ENCODE results near the gene WDFY2. TPM values are rescaled to one million over a fixed set of nuclear protein-coding genes. Genes with fewer than 3 reads are reported as not detected.
"Not testable (repeated sequence)": the region's sequence is repeated elsewhere in the genome, so short reads cannot be mapped to it uniquely, and the experiment has no call there.

Gene WDFY2
- total RNA-seq, 4 donors from 2014 or later = 7.7 to 23.3 (median 18.2) TPM

DNA sequence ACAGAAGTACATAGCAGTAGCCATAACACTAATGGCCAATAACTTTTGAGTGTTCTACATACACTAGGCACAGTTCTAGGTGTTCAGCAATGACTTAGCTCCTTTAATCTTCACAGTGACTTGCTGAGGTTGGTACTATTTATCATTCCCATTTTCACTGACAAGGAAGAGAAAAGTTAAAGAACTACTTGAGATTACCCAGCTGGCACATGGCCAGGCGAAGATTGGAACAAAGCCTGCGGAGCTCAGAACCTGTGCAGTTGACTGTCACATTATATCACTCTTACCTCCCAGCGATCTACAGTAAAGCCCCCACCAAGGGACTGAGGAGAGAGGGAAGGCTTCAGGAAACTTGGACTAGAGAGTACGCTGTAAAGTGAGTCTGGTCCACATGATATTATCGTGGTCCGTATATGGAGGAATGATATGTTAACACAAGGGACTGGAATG, 42.4 kb upstream of the WDFY2 start:
- WGBS, 2 donors = 48 to 59% methylated on average over 6 of the region's 6 CpGs
- no peak overlapping the region for H3K4me3 ChIP-seq
- H3K36me3 ChIP-seq = no peaks in the 10 kb centered on the region
- TF ChIP-seq POLR2A (IDR thresholded peaks at IDR 0.05) = no peak
- TF ChIP-seq, protein P1, sequence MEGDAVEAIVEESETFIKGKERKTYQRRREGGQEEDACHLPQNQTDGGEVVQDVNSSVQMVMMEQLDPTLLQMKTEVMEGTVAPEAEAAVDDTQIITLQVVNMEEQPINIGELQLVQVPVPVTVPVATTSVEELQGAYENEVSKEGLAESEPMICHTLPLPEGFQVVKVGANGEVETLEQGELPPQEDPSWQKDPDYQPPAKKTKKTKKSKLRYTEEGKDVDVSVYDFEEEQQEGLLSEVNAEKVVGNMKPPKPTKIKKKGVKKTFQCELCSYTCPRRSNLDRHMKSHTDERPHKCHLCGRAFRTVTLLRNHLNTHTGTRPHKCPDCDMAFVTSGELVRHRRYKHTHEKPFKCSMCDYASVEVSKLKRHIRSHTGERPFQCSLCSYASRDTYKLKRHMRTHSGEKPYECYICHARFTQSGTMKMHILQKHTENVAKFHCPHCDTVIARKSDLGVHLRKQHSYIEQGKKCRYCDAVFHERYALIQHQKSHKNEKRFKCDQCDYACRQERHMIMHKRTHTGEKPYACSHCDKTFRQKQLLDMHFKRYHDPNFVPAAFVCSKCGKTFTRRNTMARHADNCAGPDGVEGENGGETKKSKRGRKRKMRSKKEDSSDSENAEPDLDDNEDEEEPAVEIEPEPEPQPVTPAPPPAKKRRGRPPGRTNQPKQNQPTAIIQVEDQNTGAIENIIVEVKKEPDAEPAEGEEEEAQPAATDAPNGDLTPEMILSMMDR (IDR thresholded peaks at IDR 0.05) = no peak
- intact Hi-C loops (cut with DNase I) = no loop called here
- no peaks in the 10 kb centered on the region for H3K27me3 ChIP-seq
- peak overlapping the region in 1 of 4 donors; percentile 34 for H3K27ac ChIP-seq
- DNase-seq = no peak
- no peaks in the 10 kb centered on the region for H3K9me3 ChIP-seq
- peaks cover 0 to 35% (median 9%) of the 10 kb centered on the region in 3 donors for H3K4me1 ChIP-seq

DNA sequence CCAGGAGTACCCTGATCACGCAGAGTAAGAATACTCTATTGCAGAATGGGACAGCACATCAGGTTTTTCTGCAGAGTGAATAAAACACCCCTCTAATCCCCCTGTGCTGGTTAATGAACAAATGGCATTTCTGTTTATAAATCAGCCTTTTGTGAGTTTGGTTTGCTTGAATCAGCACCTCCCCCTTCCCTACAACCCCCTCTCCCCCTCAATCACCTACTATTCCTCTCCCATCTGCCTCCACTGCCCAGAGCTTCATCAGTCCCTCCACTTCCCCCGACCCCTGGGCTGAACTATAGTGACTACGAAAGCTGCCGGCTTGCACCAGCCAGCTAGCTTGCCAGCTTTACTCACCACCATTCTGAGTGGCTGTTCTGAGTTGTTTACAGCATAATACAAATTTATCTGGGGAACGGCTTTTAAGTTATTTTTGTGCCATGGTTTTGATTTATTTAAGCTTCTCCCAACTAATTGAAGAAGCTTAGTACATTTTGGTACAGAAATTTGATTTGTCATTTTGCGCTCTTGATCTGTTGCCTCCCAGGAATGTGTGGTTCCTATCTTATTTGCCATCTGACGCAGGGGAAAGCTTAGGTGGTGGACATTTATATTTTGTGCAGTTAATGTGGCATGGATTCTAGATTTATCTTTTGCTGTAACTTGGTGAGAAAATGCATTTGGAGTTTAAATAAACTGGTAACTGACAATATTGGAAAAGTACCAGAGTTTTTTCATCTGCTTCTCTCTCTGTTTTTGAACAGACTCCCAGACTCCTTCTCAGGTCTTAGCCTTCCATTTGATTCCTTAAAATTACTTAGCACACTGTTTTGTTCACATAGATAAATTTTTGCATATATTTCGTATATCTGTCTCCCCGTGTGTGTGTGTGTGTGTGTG, 41.7 kb upstream of the WDFY2 start:
- no peak for TF ChIP-seq POLR2A (IDR thresholded peaks at IDR 0.05)
- TF ChIP-seq, protein P1 (IDR thresholded peaks at IDR 0.05) = no peak
- no peak overlapping the region for H3K4me3 ChIP-seq
- WGBS, 2 donors = 54 to 58% methylated on average over 9 of the region's 9 CpGs
- no peaks in the 10 kb centered on the region for H3K36me3 ChIP-seq
- no peaks in the 10 kb centered on the region for H3K9me3 ChIP-seq
- H3K27ac ChIP-seq = peak overlapping the region in 3 of 4 donors; percentile 11 to 49 (median 34)
- no peak for DNase-seq
- no peaks in the 10 kb centered on the region for H3K27me3 ChIP-seq
- intact Hi-C loops (cut with DNase I) = no loop called here
- peaks cover 0 to 35% (median 9%) of the 10 kb centered on the region in 3 donors for H3K4me1 ChIP-seq

GRCh38 chr13:51545446-51545845, 38.8 kb upstream of the WDFY2 start:
- H3K27me3 ChIP-seq; DNase-seq; H3K4me3 ChIP-seq; H3K9me3 ChIP-seq; H3K27ac ChIP-seq; H3K36me3 ChIP-seq; intact Hi-C loops (cut with DNase I): not testable (repeated sequence)
- H3K4me1 ChIP-seq = peaks cover 3 to 41% (median 13%) of the 10 kb centered on the region in 3 donors
- 79 to 83% methylated on average over 3 of the region's 3 CpGs for WGBS, 2 donors

GRCh38 chr13:51547425-51548176, 36.7 kb upstream of the WDFY2 start:
- no peak for TF ChIP-seq POLR2A (IDR thresholded peaks at IDR 0.05)
- TF ChIP-seq, protein P1 (IDR thresholded peaks at IDR 0.05) = no peak
- DNase-seq = no peak
- H3K27me3 ChIP-seq = no peaks in the 10 kb centered on the region
- no peak overlapping the region for H3K27ac ChIP-seq
- peaks cover 3 to 21% (median 4%) of the 10 kb centered on the region in 3 donors for H3K4me1 ChIP-seq
- intact Hi-C loops (cut with DNase I) = no loop called here
- no peaks in the 10 kb centered on the region for H3K36me3 ChIP-seq
- no peaks in the 10 kb centered on the region for H3K9me3 ChIP-seq
- H3K4me3 ChIP-seq = no peak overlapping the region
- WGBS, 2 donors = 86 to 90% methylated on average over 6 of the region's 6 CpGs

- H3K9me3 ChIP-seq = no peaks in the 10 kb centered on the region
- no peak for DNase-seq
- H3K27ac ChIP-seq = peak overlapping the region in 2 of 4 donors; percentile 11 to 37
- peaks cover 3 to 14% (median 4%) of the 10 kb centered on the region in 3 donors for H3K4me1 ChIP-seq
- no peak overlapping the region for H3K4me3 ChIP-seq
- intact Hi-C loops (cut with DNase I) = no loop called here
- H3K36me3 ChIP-seq = no peaks in the 10 kb centered on the region
- TF ChIP-seq POLR2A (IDR thresholded peaks at IDR 0.05) = no peak
- TF ChIP-seq, protein P1 (IDR thresholded peaks at IDR 0.05) = no peak
- 47 to 70% methylated on average over 3 of the region's 3 CpGs for WGBS, 2 donors
- H3K27me3 ChIP-seq = no peaks in the 10 kb centered on the region
These were observed 35.2 kb upstream of the WDFY2 start for GRCh38 chr13:51549050-51549449.
